ENCODE data around the gene PSTPIP2. TPM values are rescaled to one million over a fixed set of nuclear protein-coding genes. Genes with fewer than 3 reads are reported as not detected.
A peak's percentile ranks its signal among the peaks of the same experiment; 100 is the strongest.

The PSTPIP2 gene
- total RNA-seq, 2 experiments from 2014 or later: 13.5 to 15.2 TPM

GRCh38 chr18:46028536-46028891 lies 43.5 kb downstream of the PSTPIP2 start:
- Mint-ChIP-seq H3K9me3 (no peaks in the 10 kb centered on the region), H3K4me3 (peak overlapping the region; percentile 79), H3K27ac (peak overlapping the region; percentile 79), H3K4me1 (ENCODE audit: low read depth) (peaks cover 14% of the 10 kb centered on the region), H3K27me3 (peaks cover 4% of the 10 kb centered on the region), H3K36me3 (no peaks in the 10 kb centered on the region)
- ChIA-PET POLR2A (no interaction called here), CTCF (interaction anchor here (3.2 kb wide), 1 partner anchor 45 kb away, joined by 10 read pairs; no protein-coding TSS in a partner anchor)
- intact Hi-C loops (cut with micrococcal nuclease): loop anchor here (2.0 kb wide), 2 partner anchors 16 to 42 kb away; no protein-coding TSS in a partner anchor
- no peak for DNase-seq

GRCh38 chr18:46019936-46020335 lies 52.1 kb downstream of the PSTPIP2 start:
- no peak overlapping the region for H3K27ac Mint-ChIP-seq
- CTCF ChIA-PET: no interaction called here

GRCh38 chr18:46013484-46014189 lies 58.4 kb downstream of the PSTPIP2 start:
- peaks cover 16% of the 10 kb centered on the region for H3K4me1 Mint-ChIP-seq (ENCODE audit: low read depth)
- CTCF ChIA-PET: interaction anchor here (0.6 to 3.1 kb wide), 6 partner anchors 11 to 77 kb away, joined by 3 to 13 read pairs (median 4); no protein-coding TSS in a partner anchor
- H3K36me3 Mint-ChIP-seq: peaks cover 21% of the 10 kb centered on the region
- intact Hi-C loops (cut with micrococcal nuclease): loop anchor here (1.0 to 5.0 kb wide), 9 partner anchors 15 to 237 kb away; no protein-coding TSS in a partner anchor
- H3K4me3 Mint-ChIP-seq: no peak overlapping the region
- POLR2A ChIA-PET: no interaction called here
- DNase-seq: peak; percentile 19
- H3K27me3 Mint-ChIP-seq: peaks cover 2% of the 10 kb centered on the region
- no peaks in the 10 kb centered on the region for H3K9me3 Mint-ChIP-seq
- H3K27ac Mint-ChIP-seq: peak overlapping the region; percentile 28

More at GRCh38 chr18:46019936-46020335, 52.1 kb downstream of the PSTPIP2 start:
- Mint-ChIP-seq H3K4me1 (ENCODE audit: low read depth) (no peaks in the 10 kb centered on the region), H3K4me3 (no peak overlapping the region), H3K36me3 (peaks cover 7% of the 10 kb centered on the region), H3K9me3 (no peaks in the 10 kb centered on the region), H3K27me3 (no peaks in the 10 kb centered on the region)
- POLR2A ChIA-PET: no interaction called here
- intact Hi-C loops (cut with micrococcal nuclease): no loop called here
- no peak for DNase-seq

GRCh38 chr18:46010676-46011075 lies 61.4 kb downstream of the PSTPIP2 start:
- no peaks in the 10 kb centered on the region for H3K9me3 Mint-ChIP-seq
- H3K36me3 Mint-ChIP-seq: peaks cover 21% of the 10 kb centered on the region

GRCh38 chr18:46010050-46010449 lies 62.0 kb downstream of the PSTPIP2 start:
- H3K27ac Mint-ChIP-seq: no peak overlapping the region
- intact Hi-C loops (cut with micrococcal nuclease): loop anchor here (5.0 kb wide), 1 partner anchor 147 kb away; no protein-coding TSS in a partner anchor
- H3K36me3 Mint-ChIP-seq: peaks cover 20% of the 10 kb centered on the region
- H3K4me1 Mint-ChIP-seq (ENCODE audit: low read depth): peaks cover 16% of the 10 kb centered on the region
- H3K27me3 Mint-ChIP-seq: peaks cover 2% of the 10 kb centered on the region
- CTCF ChIA-PET: no interaction called here
- DNase-seq: no peak
- POLR2A ChIA-PET: no interaction called here
- no peak overlapping the region for H3K4me3 Mint-ChIP-seq
- H3K9me3 Mint-ChIP-seq: no peaks in the 10 kb centered on the region

More at GRCh38 chr18:46010676-46011075, 61.4 kb downstream of the PSTPIP2 start:
- ChIA-PET CTCF (interaction anchor here (1.4 to 3.1 kb wide), 2 partner anchors 63 to 288 kb away, joined by 3 to 13 read pairs; no protein-coding TSS in a partner anchor), POLR2A (interaction anchor here (0.8 kb wide), 1 partner anchor 61 kb away, joined by 3 read pairs; no protein-coding TSS in a partner anchor)
- H3K27ac Mint-ChIP-seq: no peak overlapping the region
- intact Hi-C loops (cut with micrococcal nuclease): loop anchor here (5.0 kb wide), 1 partner anchor 147 kb away; no protein-coding TSS in a partner anchor
- H3K4me3 Mint-ChIP-seq: no peak overlapping the region
- peaks cover 16% of the 10 kb centered on the region for H3K4me1 Mint-ChIP-seq (ENCODE audit: low read depth)
- no peak for DNase-seq
- peaks cover 2% of the 10 kb centered on the region for H3K27me3 Mint-ChIP-seq

GRCh38 chr18:46009125-46009840 lies 62.8 kb downstream of the PSTPIP2 start:
- H3K36me3 Mint-ChIP-seq: peaks cover 21% of the 10 kb centered on the region
- peaks cover 11% of the 10 kb centered on the region for H3K4me1 Mint-ChIP-seq (ENCODE audit: low read depth)
- no peaks in the 10 kb centered on the region for H3K9me3 Mint-ChIP-seq
- H3K27ac Mint-ChIP-seq: no peak overlapping the region
- no peak overlapping the region for H3K4me3 Mint-ChIP-seq
- POLR2A ChIA-PET: no interaction called here
- intact Hi-C loops (cut with micrococcal nuclease): no loop called here
- CTCF ChIA-PET: no interaction called here
- DNase-seq: no peak
- peaks cover 2% of the 10 kb centered on the region for H3K27me3 Mint-ChIP-seq

GRCh38 chr18:46008531-46008930 lies 63.5 kb downstream of the PSTPIP2 start:
- ChIA-PET CTCF (no interaction called here), POLR2A (no interaction called here)
- Mint-ChIP-seq H3K4me1 (ENCODE audit: low read depth) (peaks cover 3% of the 10 kb centered on the region), H3K27me3 (peaks cover 2% of the 10 kb centered on the region), H3K27ac (no peak overlapping the region), H3K4me3 (no peak overlapping the region), H3K36me3 (peaks cover 23% of the 10 kb centered on the region), H3K9me3 (no peaks in the 10 kb centered on the region)
- DNase-seq: no peak
- intact Hi-C loops (cut with micrococcal nuclease): no loop called here

- Mint-ChIP-seq H3K27ac (no peak overlapping the region), H3K27me3 (peaks cover 2% of the 10 kb centered on the region), H3K36me3 (peaks cover 32% of the 10 kb centered on the region), H3K9me3 (peaks cover 9% of the 10 kb centered on the region), H3K4me3 (no peak overlapping the region), H3K4me1 (ENCODE audit: low read depth) (no peaks in the 10 kb centered on the region)
- intact Hi-C loops (cut with micrococcal nuclease): no loop called here
- ChIA-PET POLR2A (no interaction called here), CTCF (no interaction called here)
- no peak for DNase-seq
Observed at GRCh38 chr18:46007165-46007564, 64.9 kb downstream of the PSTPIP2 start.

- Mint-ChIP-seq H3K4me1 (ENCODE audit: low read depth) (peaks cover 28% of the 10 kb centered on the region), H3K9me3 (peaks cover 12% of the 10 kb centered on the region), H3K27ac (no peak overlapping the region), H3K36me3 (peaks cover 19% of the 10 kb centered on the region), H3K4me3 (no peak overlapping the region), H3K27me3 (no peaks in the 10 kb centered on the region)
- CTCF ChIA-PET: interaction anchor here (0.6 kb wide), 1 partner anchor 8 kb away, joined by 3 read pairs; no protein-coding TSS in a partner anchor
- POLR2A ChIA-PET: no interaction called here
- no peak for DNase-seq
- intact Hi-C loops (cut with micrococcal nuclease): no loop called here
Observed at GRCh38 chr18:46002934-46003333, 69.1 kb downstream of the PSTPIP2 start.

GRCh38 chr18:46001892-46002291 lies 70.2 kb downstream of the PSTPIP2 start:
- no peak for DNase-seq
- intact Hi-C loops (cut with micrococcal nuclease): no loop called here
- Mint-ChIP-seq H3K9me3 (peaks cover 12% of the 10 kb centered on the region), H3K4me3 (no peak overlapping the region), H3K27ac (no peak overlapping the region), H3K4me1 (ENCODE audit: low read depth) (peaks cover 34% of the 10 kb centered on the region), H3K27me3 (no peaks in the 10 kb centered on the region), H3K36me3 (peaks cover 19% of the 10 kb centered on the region)
- ChIA-PET POLR2A (no interaction called here), CTCF (interaction anchor here (0.7 kb wide), 1 partner anchor 50 kb away, joined by 3 read pairs; no protein-coding TSS in a partner anchor)

- Mint-ChIP-seq H3K27ac (no peak overlapping the region), H3K9me3 (peaks cover 12% of the 10 kb centered on the region), H3K4me1 (ENCODE audit: low read depth) (peaks cover 40% of the 10 kb centered on the region), H3K36me3 (peaks cover 19% of the 10 kb centered on the region), H3K4me3 (no peak overlapping the region), H3K27me3 (no peaks in the 10 kb centered on the region)
- no peak for DNase-seq
- intact Hi-C loops (cut with micrococcal nuclease): no loop called here
- POLR2A ChIA-PET: no interaction called here
- CTCF ChIA-PET: no interaction called here
Observed at GRCh38 chr18:46001074-46001473, 71.0 kb downstream of the PSTPIP2 start.

GRCh38 chr18:45999536-45999935 lies 72.5 kb downstream of the PSTPIP2 start:
- Mint-ChIP-seq H3K27ac (no peak overlapping the region), H3K4me1 (ENCODE audit: low read depth) (peaks cover 40% of the 10 kb centered on the region), H3K27me3 (no peaks in the 10 kb centered on the region), H3K4me3 (no peak overlapping the region), H3K9me3 (peaks cover 12% of the 10 kb centered on the region), H3K36me3 (peaks cover 14% of the 10 kb centered on the region)
- ChIA-PET CTCF (interaction anchor here (1.0 kb wide), 2 partner anchors 25 to 74 kb away, joined by 3 read pairs; no protein-coding TSS in a partner anchor), POLR2A (no interaction called here)
- intact Hi-C loops (cut with micrococcal nuclease): no loop called here
- DNase-seq: no peak

Measured in activated CD4-positive, alpha-beta memory T cell treated with anti-CD3 and anti-CD28 coated beads for 36 hours (primary cell).